Smooth muscle cell (in vitro differentiated cells): ENCODE data around the gene MRTO4. TPM values are rescaled to one million over a fixed set of nuclear protein-coding genes. Genes with fewer than 3 reads are reported as not detected.
"Not testable (repeated sequence)": the region's sequence is repeated elsewhere in the genome, so short reads cannot be mapped to it uniquely, and the experiment has no call there.

Experiments
- DNase-seq: peaks from one replicate; lab custom pipeline; 2025; ENCODE audit not compliant: unreplicated experiment; lab: John Stamatoyannopoulos, UW
- H2AFZ ChIP-seq: fragments of 200-600 bp; sonication (generic); 2 replicates; pipeline ENCODE4 v1.6.0; 2016; ENCODE audit warnings: antibody characterized with exemption, low read depth, mild to moderate bottlenecking
- H3F3A ChIP-seq: fragments of 200-600 bp; sonication (generic); 2 replicates; pipeline ENCODE4 v1.6.0; 2017; ENCODE audit warnings: antibody characterized with exemption, low read depth
- H3K27ac ChIP-seq: fragments of 200-600 bp; sonication (generic); 2 replicates; pipeline ENCODE4 v1.5.1; 2016; ENCODE audit warnings: low read depth, mild to moderate bottlenecking
- H3K27me3 ChIP-seq: fragments of 200-600 bp; sonication (generic); 2 replicates; pipeline ENCODE4 v1.6.1; 2016; ENCODE audit warnings: low read depth, mild to moderate bottlenecking
- H3K36me3 ChIP-seq: fragments of 200-600 bp; sonication (generic); 2 replicates; pipeline ENCODE4 v1.5.1; 2016; ENCODE audit warnings: low read depth
- H3K4me1 ChIP-seq: fragments of 200-600 bp; sonication (generic); 2 replicates; pipeline ENCODE4 v1.5.1; 2016; ENCODE audit warnings: low read depth
- H3K4me2 ChIP-seq: fragments of 200-600 bp; sonication (generic); 2 replicates; pipeline ENCODE4 v1.6.0; 2016; ENCODE audit warnings: mild to moderate bottlenecking
- H3K4me3 ChIP-seq: fragments of 200-600 bp; sonication (generic); 2 replicates; pipeline ENCODE4 v1.5.1; 2016; ENCODE audit warnings: mild to moderate bottlenecking
- H3K79me2 ChIP-seq: fragments of 200-600 bp; sonication (generic); 2 replicates; pipeline ENCODE4 v1.6.0; 2016; ENCODE audit warnings: low read depth, mild to moderate bottlenecking
- H3K9ac ChIP-seq: fragments of 200-600 bp; sonication (generic); 2 replicates; pipeline ENCODE4 v1.6.0; 2016; ENCODE audit warnings: low read depth
- H3K9me3 ChIP-seq: fragments of 200-600 bp; sonication (generic); replicated peaks from 2 replicates; pipeline ENCODE4 v1.5.1; 2016; ENCODE audit warnings: low read depth
- H4K20me1 ChIP-seq: fragments of 200-600 bp; sonication (generic); 2 replicates; pipeline ENCODE4 v1.6.0; 2016; ENCODE audit warnings: low read depth
- WGBS: methylation state at CpG from one replicate; pipeline ENCODE4 v1.1.7; 2016; ENCODE audit warnings: low lambda C conversion rate; 5-methylcytosine and 5-hydroxymethylcytosine counted together
- polyA plus RNA-seq: library from polyadenylated mRNA; unstranded; fragments of >200 nt; fragmentation: Nextera tagmentation; extraction: Ambion mirVana; gene quantifications from 2 replicates; pipeline ENCODE4 v1.2.1, GENCODE V29; 2016
- total RNA-seq: library from RNA; depleted of rRNA; stranded (reverse); fragments of >200 nt; gene quantifications from 2 replicates; pipeline ENCODE4 v1.2.3, GENCODE V29; 2014
- TF ChIP-seq, protein P1 (sequence below): fragments of 200-600 bp; sonication (generic); IDR thresholded peaks from 2 replicates; pipeline ENCODE4 v1.5.1; 2017; ENCODE audit warnings: borderline replicate concordance, mild to moderate bottlenecking, antibody characterized with exemption; ENCODE audit not compliant: insufficient read depth, poor library complexity, severe bottlenecking

The MRTO4 gene
- total and polyA plus RNA-seq, 2 experiments from 2014 or later: 16.8 to 25.1 TPM

DNA sequence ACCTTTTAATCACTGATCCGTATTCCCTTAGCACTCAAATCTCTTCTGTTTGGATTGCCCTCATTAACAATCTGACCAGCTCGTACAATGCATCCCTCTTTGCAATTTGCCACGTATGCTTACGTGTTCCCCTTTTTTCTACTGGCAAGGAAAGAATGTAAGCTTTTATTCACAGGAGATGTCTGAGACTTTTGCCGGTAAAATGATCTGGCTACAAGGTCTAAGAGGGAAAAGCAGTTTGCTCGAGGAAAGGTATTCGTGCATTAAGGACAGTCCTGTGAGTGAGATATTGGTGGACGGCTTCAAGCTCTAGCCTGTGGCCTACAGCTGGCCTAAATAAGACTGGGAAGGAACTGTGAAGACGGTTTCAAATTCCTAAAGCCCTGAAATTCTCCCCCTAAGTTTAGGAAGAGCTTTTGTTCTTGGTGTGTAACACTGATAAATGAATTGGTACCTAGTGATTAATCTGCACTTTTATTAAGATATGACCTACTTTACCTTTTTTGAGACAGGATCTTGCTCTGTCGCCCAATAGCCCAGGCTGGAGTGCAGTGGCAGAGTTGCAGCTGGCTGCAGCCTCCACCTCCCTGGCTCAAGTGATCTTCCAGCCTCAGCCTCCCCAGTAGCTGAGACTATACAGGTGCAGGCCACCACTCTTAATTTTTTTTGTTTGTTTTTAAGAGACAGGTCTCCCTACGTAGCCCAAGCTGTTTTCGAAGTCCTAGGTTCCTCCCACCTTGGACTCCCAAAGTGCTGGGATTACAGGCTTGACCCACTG lies 40.6 kb upstream of the MRTO4 start:
- Histone ChIP-seq H3K4me2 (peak overlapping the region; percentile 94), H3K9me3 (no peaks in the 10 kb centered on the region), H3K27me3 (no peaks in the 10 kb centered on the region), H2AFZ (peak overlapping the region; percentile 64), H3K27ac (peak overlapping the region; percentile 86), H3K9ac (peak overlapping the region; percentile 97), H3K79me2 (peaks cover 81% of the 10 kb centered on the region), H4K20me1 (peaks cover 43% of the 10 kb centered on the region), H3K4me3 (peak overlapping the region; percentile 88), H3F3A (no peaks in the 10 kb centered on the region), H3K36me3 (no peaks in the 10 kb centered on the region), H3K4me1 (peaks cover 30% of the 10 kb centered on the region)
- no peak for DNase-seq
- TF ChIP-seq, protein P1, sequence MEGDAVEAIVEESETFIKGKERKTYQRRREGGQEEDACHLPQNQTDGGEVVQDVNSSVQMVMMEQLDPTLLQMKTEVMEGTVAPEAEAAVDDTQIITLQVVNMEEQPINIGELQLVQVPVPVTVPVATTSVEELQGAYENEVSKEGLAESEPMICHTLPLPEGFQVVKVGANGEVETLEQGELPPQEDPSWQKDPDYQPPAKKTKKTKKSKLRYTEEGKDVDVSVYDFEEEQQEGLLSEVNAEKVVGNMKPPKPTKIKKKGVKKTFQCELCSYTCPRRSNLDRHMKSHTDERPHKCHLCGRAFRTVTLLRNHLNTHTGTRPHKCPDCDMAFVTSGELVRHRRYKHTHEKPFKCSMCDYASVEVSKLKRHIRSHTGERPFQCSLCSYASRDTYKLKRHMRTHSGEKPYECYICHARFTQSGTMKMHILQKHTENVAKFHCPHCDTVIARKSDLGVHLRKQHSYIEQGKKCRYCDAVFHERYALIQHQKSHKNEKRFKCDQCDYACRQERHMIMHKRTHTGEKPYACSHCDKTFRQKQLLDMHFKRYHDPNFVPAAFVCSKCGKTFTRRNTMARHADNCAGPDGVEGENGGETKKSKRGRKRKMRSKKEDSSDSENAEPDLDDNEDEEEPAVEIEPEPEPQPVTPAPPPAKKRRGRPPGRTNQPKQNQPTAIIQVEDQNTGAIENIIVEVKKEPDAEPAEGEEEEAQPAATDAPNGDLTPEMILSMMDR: no peak
- WGBS: 22% methylated on average over 12 of the region's 12 CpGs

DNA sequence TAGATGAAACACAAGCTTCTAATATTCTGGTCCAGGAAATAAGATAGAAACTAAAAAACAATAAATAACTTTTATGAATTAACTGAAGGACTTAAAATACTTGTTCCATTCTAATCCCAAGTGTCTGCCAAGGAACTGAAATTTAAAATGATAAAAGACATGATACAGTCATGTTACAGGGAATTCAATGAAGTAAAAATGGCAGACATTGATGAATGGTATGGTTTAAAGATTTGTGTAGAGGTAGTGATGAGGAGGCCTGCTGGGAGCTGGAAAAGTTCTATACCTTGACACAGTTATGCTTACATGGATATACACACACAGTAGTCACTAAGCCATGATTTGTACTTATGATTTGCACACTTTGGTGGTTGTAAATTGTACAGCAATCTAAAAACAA lies 39.4 kb upstream of the MRTO4 start:
- TF ChIP-seq, protein P1: no peak

DNA sequence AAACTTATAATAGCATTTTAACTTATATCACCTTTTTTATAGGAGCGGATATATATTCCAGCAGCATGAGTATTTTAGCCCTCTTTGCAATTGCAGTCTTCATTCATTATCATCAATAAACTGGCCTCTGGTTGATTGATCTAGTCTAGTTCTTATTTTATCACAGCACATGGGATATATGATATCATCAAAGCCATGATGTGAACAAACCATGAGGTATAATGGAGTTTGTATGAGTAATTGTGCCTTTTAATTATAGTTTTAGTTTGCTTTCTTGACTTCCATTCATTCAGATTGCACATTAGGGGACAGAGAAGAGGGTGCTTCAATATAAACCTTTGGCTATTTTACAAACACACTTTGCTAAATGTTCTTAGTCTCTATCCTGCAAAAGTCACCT lies 38.0 kb upstream of the MRTO4 start:
- DNase-seq: no peak
- WGBS: 100% methylated on average over 1 of the region's 1 CpG

More for the DNA sequence above, 39.4 kb upstream of the MRTO4 start:
- Histone ChIP-seq H3K4me2 (peak overlapping the region; percentile 94), H3K27ac (no peak overlapping the region), H3K4me1 (peaks cover 30% of the 10 kb centered on the region), H3F3A (no peaks in the 10 kb centered on the region), H3K4me3 (peak overlapping the region; percentile 88), H3K9me3 (no peaks in the 10 kb centered on the region), H3K27me3 (no peaks in the 10 kb centered on the region), H4K20me1 (peaks cover 39% of the 10 kb centered on the region), H2AFZ (no peak overlapping the region), H3K36me3 (no peaks in the 10 kb centered on the region), H3K9ac (no peak overlapping the region), H3K79me2 (peaks cover 76% of the 10 kb centered on the region)
- no peak for DNase-seq

DNA sequence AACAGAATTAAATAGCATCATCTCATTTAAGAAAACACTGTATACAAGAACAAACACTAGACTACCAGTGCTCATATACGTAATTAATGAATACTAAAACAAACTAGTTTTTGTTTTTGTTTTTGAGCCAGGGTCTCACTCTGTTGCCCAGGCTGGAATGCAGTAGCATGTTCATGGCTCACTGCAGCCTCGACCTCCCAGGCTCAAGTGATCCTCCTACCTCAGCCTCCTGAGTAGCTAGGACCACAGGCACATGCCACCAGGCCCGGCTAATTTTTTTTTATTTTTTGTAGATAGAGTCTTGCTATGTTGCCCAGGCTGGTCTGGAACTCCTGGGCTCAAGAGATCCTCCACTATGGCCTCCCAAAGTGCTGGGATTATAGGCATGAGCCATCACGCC lies 35.0 kb upstream of the MRTO4 start:
- H3K4me1 ChIP-seq, DNase-seq, H2AFZ ChIP-seq, H3K27ac ChIP-seq, H3F3A ChIP-seq, H3K27me3 ChIP-seq, H3K9me3 ChIP-seq, H3K4me3 ChIP-seq, H3K9ac ChIP-seq, H3K36me3 ChIP-seq, H3K4me2 ChIP-seq: not testable (repeated sequence)
- peaks cover 37% of the 10 kb centered on the region for H3K79me2 ChIP-seq
- peaks cover 32% of the 10 kb centered on the region for H4K20me1 ChIP-seq
- 97% methylated on average over 4 of the region's 4 CpGs for WGBS

More for the DNA sequence above, 38.0 kb upstream of the MRTO4 start:
- Histone ChIP-seq H3K27ac (no peak overlapping the region), H2AFZ (no peak overlapping the region), H3K36me3 (peaks cover 4% of the 10 kb centered on the region), H4K20me1 (peaks cover 34% of the 10 kb centered on the region), H3K9ac (no peak overlapping the region), H3K79me2 (peaks cover 62% of the 10 kb centered on the region), H3F3A (no peaks in the 10 kb centered on the region), H3K4me1 (peaks cover 20% of the 10 kb centered on the region), H3K27me3 (no peaks in the 10 kb centered on the region), H3K9me3 (no peaks in the 10 kb centered on the region), H3K4me3 (no peak overlapping the region), H3K4me2 (no peak overlapping the region)
- TF ChIP-seq, protein P1: no peak
